Tongue (tissue), 2 donors: ENCODE measurements around the gene DNPH1. TPM values are rescaled to one million over a fixed set of nuclear protein-coding genes. Genes with fewer than 3 reads are reported as not detected.

Experiments
- DNase-seq: peaks from one replicate; pipeline ENCODE4 v3.0.0-alpha.2; 2015
- total RNA-seq: library from RNA; depleted of rRNA; stranded (reverse); fragments of >200 nt; gene quantifications from one replicate; pipeline ENCODE4 v1.2.3, GENCODE V29; 2014

Gene DNPH1
- 33.0 TPM for total RNA-seq

- DNase-seq, result peak; percentile 88
Observed at GRCh38 chr6:43228951-43229802, at the start of gene DNPH1. TSS of gene DNPH1 (minus strand) at chr6:43229481. CDS start at chr6:43229456, 25 bp downstream.

- DNase-seq, result no peak
Observed at GRCh38 chr6:43278524-43279078, 49.3 kb upstream of the DNPH1 start.

- no peak for DNase-seq
Observed at GRCh38 chr6:43277643-43278523, 48.6 kb upstream of the DNPH1 start.

GRCh38 chr6:43277306-43277642 lies 48.0 kb upstream of the DNPH1 start:
- DNase-seq, result no peak

- DNase-seq, result no peak
Observed at GRCh38 chr6:43276577-43277305, 47.5 kb upstream of the DNPH1 start.

GRCh38 chr6:43275801-43276576 lies 46.7 kb upstream of the DNPH1 start:
- no peak for DNase-seq

- DNase-seq, result no peak
Observed at GRCh38 chr6:43274916-43275597, 45.8 kb upstream of the DNPH1 start.

GRCh38 chr6:43274127-43274915 lies 45.0 kb upstream of the DNPH1 start:
- DNase-seq, result no peak

GRCh38 chr6:43273707-43274106 lies 44.4 kb upstream of the DNPH1 start:
- DNase-seq, result no peak

GRCh38 chr6:43271944-43272343 lies 42.7 kb upstream of the DNPH1 start:
- no peak for DNase-seq

GRCh38 chr6:43271103-43271815 lies 42.0 kb upstream of the DNPH1 start:
- no peak for DNase-seq

GRCh38 chr6:43269273-43270007 lies 40.2 kb upstream of the DNPH1 start:
- no peak for DNase-seq

GRCh38 chr6:43268782-43269272 lies 39.5 kb upstream of the DNPH1 start:
- DNase-seq, result no peak

- no peak for DNase-seq
Observed at GRCh38 chr6:43268355-43268700, 39.0 kb upstream of the DNPH1 start.

GRCh38 chr6:43267619-43268354 lies 38.5 kb upstream of the DNPH1 start:
- no peak for DNase-seq

- DNase-seq, result no peak
Observed at GRCh38 chr6:43265564-43265963, 36.3 kb upstream of the DNPH1 start.

- DNase-seq, result no peak
Observed at GRCh38 chr6:43264599-43265145, 35.4 kb upstream of the DNPH1 start.
